Neural progenitor cell (in vitro differentiated cells): ENCODE results near the gene NDUFC1. TPM values are rescaled to one million over a fixed set of nuclear protein-coding genes. Genes with fewer than 3 reads are reported as not detected.

Experiments used
- DNase-seq: peaks from one replicate; pipeline ENCODE4 v3.0.0-alpha.2; 2016; ENCODE audit warnings: low spot score
- H2AFZ ChIP-seq: fragments of 200-600 bp; sonication (generic); replicated peaks from 2 replicates; pipeline ENCODE4 v1.6.1; 2016; ENCODE audit warnings: antibody characterized with exemption
- H3F3A ChIP-seq: fragments of 200-600 bp; sonication (generic); 2 replicates; pipeline ENCODE4 v1.6.1; 2016; ENCODE audit warnings: antibody characterized with exemption, low read depth
- H3K27ac ChIP-seq: fragments of 200-600 bp; sonication (generic); 2 replicates; pipeline ENCODE4 v1.5.1; 2016; ENCODE audit warnings: mild to moderate bottlenecking
- H3K27me3 ChIP-seq: fragments of 200-600 bp; sonication (generic); 2 replicates; pipeline ENCODE4 v1.6.1; 2016; ENCODE audit warnings: mild to moderate bottlenecking, moderate library complexity
- H3K36me3 ChIP-seq: fragments of 200-600 bp; sonication (generic); 2 replicates; pipeline ENCODE4 v1.5.1; 2016
- H3K4me1 ChIP-seq: fragments of 200-600 bp; sonication (generic); 2 replicates; pipeline ENCODE4 v1.6.1; 2016; ENCODE audit warnings: mixed run types
- H3K4me2 ChIP-seq: fragments of 200-600 bp; sonication (generic); 2 replicates; pipeline ENCODE4 v1.6.1; 2016
- H3K4me3 ChIP-seq: fragments of 200-600 bp; sonication (generic); 2 replicates; pipeline ENCODE4 v1.5.1; 2016
- H3K79me2 ChIP-seq: fragments of 200-600 bp; sonication (generic); 2 replicates; pipeline ENCODE4 v1.6.1; 2016; ENCODE audit warnings: low read depth
- H3K9ac ChIP-seq: fragments of 200-600 bp; sonication (generic); 2 replicates; pipeline ENCODE4 v1.6.1; 2016
- H3K9me3 ChIP-seq: fragments of 200-600 bp; sonication (generic); 2 replicates; pipeline ENCODE4 v1.5.1; 2016; ENCODE audit warnings: low read depth
- H4K20me1 ChIP-seq: fragments of 200-600 bp; sonication (generic); 2 replicates; pipeline ENCODE4 v1.6.1; 2016; ENCODE audit warnings: low read depth
- H3K27ac Mint-ChIP-seq: 3 replicates; pipeline ENCODE4 v1.8.0; 2021; ENCODE audit warnings: mixed read lengths
- H3K27me3 Mint-ChIP-seq: 2 replicates; pipeline ENCODE4 v1.8.0; 2022; ENCODE audit warnings: low read depth, mild to moderate bottlenecking, inconsistent platforms, moderate library complexity, mixed read lengths; ENCODE audit not compliant: insufficient read depth
- H3K36me3 Mint-ChIP-seq: 3 replicates; pipeline ENCODE4 v1.8.0; 2021; ENCODE audit warnings: mixed read lengths
- H3K4me1 Mint-ChIP-seq: 3 replicates; pipeline ENCODE4 v1.8.0; 2021; ENCODE audit warnings: mixed read lengths
- H3K4me3 Mint-ChIP-seq: 3 replicates; pipeline ENCODE4 v1.8.0; 2021; ENCODE audit warnings: mild to moderate bottlenecking, moderate library complexity, mixed read lengths
- H3K9me3 Mint-ChIP-seq: 3 replicates; pipeline ENCODE4 v1.8.0; 2020; ENCODE audit warnings: mixed read lengths
- EZH2 ChIP-seq: fragments of 200-600 bp; sonication (generic); IDR thresholded peaks from 2 replicates; pipeline ENCODE4 v1.6.1; 2017; ENCODE audit warnings: antibody characterized with exemption, mild to moderate bottlenecking, moderate library complexity
- EZH2phosphoT487 ChIP-seq: fragments of 200-600 bp; sonication (generic); IDR thresholded peaks from 2 replicates; pipeline ENCODE4 v1.6.1; 2017; ENCODE audit warnings: antibody characterized with exemption
- total RNA-seq: library from RNA; depleted of rRNA; stranded (reverse); fragments of >200 nt; gene quantifications from 2 replicates; pipeline ENCODE4 v1.2.3, GENCODE V29; 2015; ENCODE audit warnings: low replicate concordance
- TF ChIP-seq, protein P1 (sequence below): fragments of 200-600 bp; sonication (generic); IDR thresholded peaks from 2 replicates; pipeline ENCODE4 v1.5.1; 2017; ENCODE audit warnings: antibody characterized with exemption, mild to moderate bottlenecking

The NDUFC1 gene
- total RNA-seq, 1 donor from 2014 or later, result 27.0 TPM

DNA sequence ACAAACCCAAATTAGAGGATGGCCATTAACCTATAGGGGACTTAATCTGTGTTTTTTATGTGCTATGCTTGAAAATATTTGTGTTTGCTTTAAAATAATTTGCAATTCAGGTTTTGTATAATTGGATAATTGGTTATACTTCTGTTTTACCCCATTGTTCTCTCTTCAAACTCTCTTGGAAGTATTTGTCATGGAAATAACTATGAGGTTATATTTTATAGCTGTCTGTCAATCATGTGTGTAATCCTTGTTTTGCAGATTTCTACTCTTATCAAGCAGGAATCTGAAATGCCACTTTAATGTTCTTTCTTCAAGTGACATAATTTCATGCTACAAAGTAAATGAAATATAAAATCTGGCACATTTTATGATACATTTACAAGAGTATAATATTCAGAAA is 15.4 kb upstream of the NDUFC1 start:
- no peak for TF ChIP-seq EZH2phosphoT487
- TF ChIP-seq, protein P1, sequence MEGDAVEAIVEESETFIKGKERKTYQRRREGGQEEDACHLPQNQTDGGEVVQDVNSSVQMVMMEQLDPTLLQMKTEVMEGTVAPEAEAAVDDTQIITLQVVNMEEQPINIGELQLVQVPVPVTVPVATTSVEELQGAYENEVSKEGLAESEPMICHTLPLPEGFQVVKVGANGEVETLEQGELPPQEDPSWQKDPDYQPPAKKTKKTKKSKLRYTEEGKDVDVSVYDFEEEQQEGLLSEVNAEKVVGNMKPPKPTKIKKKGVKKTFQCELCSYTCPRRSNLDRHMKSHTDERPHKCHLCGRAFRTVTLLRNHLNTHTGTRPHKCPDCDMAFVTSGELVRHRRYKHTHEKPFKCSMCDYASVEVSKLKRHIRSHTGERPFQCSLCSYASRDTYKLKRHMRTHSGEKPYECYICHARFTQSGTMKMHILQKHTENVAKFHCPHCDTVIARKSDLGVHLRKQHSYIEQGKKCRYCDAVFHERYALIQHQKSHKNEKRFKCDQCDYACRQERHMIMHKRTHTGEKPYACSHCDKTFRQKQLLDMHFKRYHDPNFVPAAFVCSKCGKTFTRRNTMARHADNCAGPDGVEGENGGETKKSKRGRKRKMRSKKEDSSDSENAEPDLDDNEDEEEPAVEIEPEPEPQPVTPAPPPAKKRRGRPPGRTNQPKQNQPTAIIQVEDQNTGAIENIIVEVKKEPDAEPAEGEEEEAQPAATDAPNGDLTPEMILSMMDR, result no peak
- no peak for TF ChIP-seq EZH2
- no peaks in the 10 kb centered on the region for H3K9me3 ChIP-seq
- no peak overlapping the region for H2AFZ ChIP-seq
- H3K79me2 ChIP-seq, result peaks cover 100% of the 10 kb centered on the region
- H3K27me3 Mint-ChIP-seq, result no peaks in the 10 kb centered on the region
- H3F3A ChIP-seq, result peaks cover 21% of the 10 kb centered on the region
- H3K9me3 Mint-ChIP-seq, result peaks cover 55% of the 10 kb centered on the region
- H3K4me2 ChIP-seq, result no peak overlapping the region
- peaks cover 58% of the 10 kb centered on the region for H3K36me3 Mint-ChIP-seq
- DNase-seq, result no peak
- H3K27ac ChIP-seq, result no peak overlapping the region
- H3K4me3 ChIP-seq, result no peak overlapping the region
- H3K4me1 Mint-ChIP-seq, result no peaks in the 10 kb centered on the region
- H3K4me3 Mint-ChIP-seq, result no peak overlapping the region
- no peaks in the 10 kb centered on the region for H3K36me3 ChIP-seq
- H3K4me1 ChIP-seq, result peaks cover 17% of the 10 kb centered on the region
- no peak overlapping the region for H3K27ac Mint-ChIP-seq
- no peak overlapping the region for H3K9ac ChIP-seq
- peaks cover 40% of the 10 kb centered on the region for H4K20me1 ChIP-seq
- no peaks in the 10 kb centered on the region for H3K27me3 ChIP-seq

DNA sequence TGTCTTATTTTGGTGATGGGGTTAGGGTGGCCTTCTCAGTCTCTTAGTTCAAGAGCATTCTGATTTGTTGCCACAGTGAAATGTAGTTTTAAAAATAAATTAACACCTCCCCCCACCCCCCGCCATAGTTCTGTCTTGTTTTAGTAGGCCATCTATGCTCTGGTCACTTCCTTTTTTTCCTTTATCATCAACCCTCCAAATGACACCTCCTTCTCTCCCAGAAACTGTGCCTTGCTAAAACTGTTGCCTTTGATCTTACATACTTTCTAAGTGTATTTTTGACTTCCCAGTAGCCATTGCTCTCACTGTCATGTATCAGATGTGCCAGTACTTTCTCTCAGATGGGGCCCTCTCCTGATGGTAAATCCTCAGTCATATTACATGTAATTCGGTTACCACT is 14.5 kb upstream of the NDUFC1 start:
- no peak overlapping the region for H3K4me2 ChIP-seq
- H3K27ac ChIP-seq, result no peak overlapping the region
- H3K79me2 ChIP-seq, result peaks cover 100% of the 10 kb centered on the region
- Mint-ChIP-seq H3K27me3 (no peaks in the 10 kb centered on the region), H3K36me3 (peaks cover 62% of the 10 kb centered on the region), H3K9me3 (peaks cover 51% of the 10 kb centered on the region), H3K4me1 (no peaks in the 10 kb centered on the region), H3K27ac (no peak overlapping the region), H3K4me3 (no peak overlapping the region)
- H3K36me3 ChIP-seq, result no peaks in the 10 kb centered on the region
- no peak overlapping the region for H3K4me3 ChIP-seq
- TF ChIP-seq, protein P1, result no peak
- TF ChIP-seq EZH2phosphoT487, result no peak
- TF ChIP-seq EZH2, result no peak
- no peaks in the 10 kb centered on the region for H3K27me3 ChIP-seq
- peaks cover 36% of the 10 kb centered on the region for H4K20me1 ChIP-seq
- no peak overlapping the region for H3K9ac ChIP-seq
- DNase-seq, result no peak
- H3K9me3 ChIP-seq, result no peaks in the 10 kb centered on the region
- peaks cover 17% of the 10 kb centered on the region for H3K4me1 ChIP-seq
- no peak overlapping the region for H2AFZ ChIP-seq
- H3F3A ChIP-seq, result peaks cover 21% of the 10 kb centered on the region

DNA sequence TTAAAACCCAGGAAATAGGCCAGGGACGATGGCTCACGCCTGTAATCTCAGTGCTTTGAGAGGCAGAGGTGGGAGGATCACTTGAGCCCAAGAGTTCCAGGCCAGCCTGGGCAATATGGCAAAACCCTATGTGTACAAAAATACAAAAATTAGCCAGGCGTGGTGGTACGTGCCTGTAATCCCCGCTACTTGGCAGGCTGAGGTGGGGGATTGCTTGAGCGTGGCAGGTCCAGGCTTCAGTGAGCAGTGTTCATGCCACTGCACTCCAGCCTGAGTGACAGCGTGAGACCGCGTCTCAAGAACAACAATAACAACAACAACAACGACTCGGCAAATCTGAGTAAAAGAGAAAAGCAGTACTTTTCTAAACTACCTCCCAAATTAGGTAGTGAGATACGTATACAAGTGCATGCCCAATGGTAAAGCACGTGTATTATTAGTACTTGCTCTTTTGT is 13.0 kb upstream of the NDUFC1 start:
- Histone ChIP-seq H3K9ac (no peak overlapping the region), H3K79me2 (peaks cover 100% of the 10 kb centered on the region), H3K9me3 (no peaks in the 10 kb centered on the region), H4K20me1 (peaks cover 41% of the 10 kb centered on the region), H3K4me3 (no peak overlapping the region), H3K4me2 (peak overlapping the region; percentile 32), H3K36me3 (no peaks in the 10 kb centered on the region), H3F3A (peaks cover 21% of the 10 kb centered on the region), H3K27me3 (no peaks in the 10 kb centered on the region), H2AFZ (no peak overlapping the region), H3K4me1 (peaks cover 17% of the 10 kb centered on the region), H3K27ac (no peak overlapping the region)
- TF ChIP-seq EZH2 (no peak), EZH2phosphoT487 (no peak)
- TF ChIP-seq, protein P1, result no peak
- DNase-seq, result peak; percentile 23
- Mint-ChIP-seq H3K4me3 (no peak overlapping the region), H3K27me3 (no peaks in the 10 kb centered on the region), H3K4me1 (no peaks in the 10 kb centered on the region), H3K27ac (no peak overlapping the region), H3K36me3 (peaks cover 57% of the 10 kb centered on the region), H3K9me3 (peaks cover 45% of the 10 kb centered on the region)
